ENCODE data around the gene CEP128.

The CEP128 gene

GRCh38 chr14:80705241-80705980 lies 236.1 kb downstream of the CEP128 start:
- no peak for DNase-seq (ENCODE audit: low read depth)
- TF ChIP-seq CTCF (conservative IDR thresholded peaks at IDR 0.05; ENCODE audit: low read depth, low read length): no peak
- no peak overlapping the region for H3K4me3 ChIP-seq (ENCODE audit: low read depth, low read length)

DNA sequence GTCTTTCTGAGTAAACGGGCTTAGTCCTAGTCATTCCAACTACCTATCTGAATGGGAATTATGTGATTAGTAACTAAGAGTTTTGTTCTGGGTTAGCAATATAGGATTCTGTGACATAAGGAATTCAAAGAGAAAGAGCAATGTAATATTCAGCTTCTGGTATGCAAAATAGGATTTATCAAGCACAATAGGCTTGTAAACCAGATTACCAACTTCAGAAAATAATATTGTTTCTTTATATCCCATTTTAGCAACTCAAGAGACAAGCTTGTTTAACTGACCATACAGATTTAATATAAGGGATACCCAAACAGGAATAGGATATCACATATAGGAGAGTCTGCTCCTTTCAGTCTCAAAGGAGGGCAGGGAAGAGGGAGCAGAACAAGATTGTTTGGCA lies 240.9 kb downstream of the CEP128 start:
- no peak overlapping the region for H3K4me3 ChIP-seq (ENCODE audit: low read depth, low read length)
- DNase-seq (ENCODE audit: low read depth): no peak
- no peak for TF ChIP-seq CTCF (conservative IDR thresholded peaks at IDR 0.05; ENCODE audit: low read depth, low read length)

GRCh38 chr14:80699861-80700260 lies 241.7 kb downstream of the CEP128 start:
- TF ChIP-seq CTCF (conservative IDR thresholded peaks at IDR 0.05; ENCODE audit: low read depth, low read length): no peak
- no peak for DNase-seq (ENCODE audit: low read depth)
- no peak overlapping the region for H3K4me3 ChIP-seq (ENCODE audit: low read depth, low read length)

- no peak for TF ChIP-seq CTCF (conservative IDR thresholded peaks at IDR 0.05; ENCODE audit: low read depth, low read length)
- no peak overlapping the region for H3K4me3 ChIP-seq (ENCODE audit: low read depth, low read length)
Observed at GRCh38 chr14:80698974-80699373, 242.6 kb downstream of the CEP128 start.

GRCh38 chr14:80695869-80696268 lies 245.7 kb downstream of the CEP128 start:
- no peak for DNase-seq (ENCODE audit: low read depth)

More at GRCh38 chr14:80698974-80699373, 242.6 kb downstream of the CEP128 start:
- no peak for DNase-seq (ENCODE audit: low read depth)

GRCh38 chr14:80692903-80693302 lies 248.6 kb downstream of the CEP128 start:
- TF ChIP-seq CTCF (conservative IDR thresholded peaks at IDR 0.05; ENCODE audit: low read depth, low read length): no peak
- no peak overlapping the region for H3K4me3 ChIP-seq (ENCODE audit: low read depth, low read length)
- DNase-seq (ENCODE audit: low read depth): no peak

More at GRCh38 chr14:80695869-80696268, 245.7 kb downstream of the CEP128 start:
- no peak overlapping the region for H3K4me3 ChIP-seq (ENCODE audit: low read depth, low read length)
- TF ChIP-seq CTCF (conservative IDR thresholded peaks at IDR 0.05; ENCODE audit: low read depth, low read length): no peak

DNA sequence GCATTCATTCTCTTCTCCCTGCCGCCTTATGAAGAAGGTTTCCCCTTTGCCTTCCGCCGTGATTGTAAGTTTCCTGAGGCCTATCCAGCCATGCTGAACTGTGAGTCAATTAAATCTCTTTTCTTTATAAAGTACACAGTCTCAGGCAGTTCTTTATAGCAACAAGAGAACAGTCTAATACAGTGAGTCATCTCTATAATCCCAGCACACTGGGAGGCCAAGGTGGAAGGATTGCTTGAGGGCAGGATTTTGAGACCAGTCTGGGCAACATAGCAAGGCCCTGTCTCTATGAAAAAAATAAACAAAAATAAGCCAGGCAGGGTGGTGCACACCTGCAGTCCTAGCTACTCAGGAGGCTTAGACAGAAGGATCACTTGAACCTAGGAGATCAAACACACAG lies 259.9 kb downstream of the CEP128 start:
- no peak for TF ChIP-seq CTCF (conservative IDR thresholded peaks at IDR 0.05; ENCODE audit: low read depth, low read length)
- DNase-seq (ENCODE audit: low read depth): no peak
- no peak overlapping the region for H3K4me3 ChIP-seq (ENCODE audit: low read depth, low read length)
